Esophagus squamous epithelium (tissue), 5 donors: ENCODE measurements around the gene LRRC8C. TPM values are rescaled to one million over a fixed set of nuclear protein-coding genes. Genes with fewer than 3 reads are reported as not detected.

Experiments
- DNase-seq: peaks from one replicate; lab custom pipeline; 2025; lab: John Stamatoyannopoulos, UW
- H3K27ac ChIP-seq, 4 donors: fragments of 200-600 bp; sonication (generic); one replicate each; pipeline ENCODE4 v1.5.1; 2016 to 2019; ENCODE audit warnings: mild to moderate bottlenecking in 1 of 4
- H3K27me3 ChIP-seq, 4 donors: fragments of 200-600 bp; sonication (generic); 1 replicate in 3 of 4; 2 replicates in 1 of 4; pipeline versions ENCODE4 v1.5.1 to v1.6.0; 2017 to 2021; ENCODE audit warnings: antibody characterized with exemption in 1 of 4
- H3K36me3 ChIP-seq, 3 donors: fragments of 200-600 bp; sonication (generic); one replicate each; pipeline ENCODE4 v1.5.1; 2016 to 2019
- H3K4me1 ChIP-seq, 3 donors: fragments of 200-600 bp; sonication (generic); one replicate each; pipeline ENCODE4 v1.5.1; 2017 to 2019
- H3K4me3 ChIP-seq, 4 donors: fragments of 200-600 bp; sonication (generic); 1 replicate in 3 of 4; 2 replicates in 1 of 4; pipeline ENCODE4 v1.5.1; 2016 to 2019; ENCODE audit warnings: mild to moderate bottlenecking in 2 of 4, moderate library complexity in 1 of 4
- H3K9me3 ChIP-seq, 3 donors: fragments of 200-600 bp; sonication (generic); one replicate each; pipeline ENCODE4 v1.5.1; 2016 to 2019
- CTCF ChIP-seq, 6 experiments: fragments of 450-650 bp in 4 of 6; fragments of 200-600 bp in 2 of 6; sonication (generic) in 2 of 6; IDR thresholded peaks; one replicate each; pipeline ENCODE4 v1.5.1; 2016 to 2019; ENCODE audit warnings: antibody characterized with exemption in 6 of 6, mild to moderate bottlenecking in 4 of 6, moderate library complexity in 4 of 6
- POLR2A ChIP-seq, 4 donors: fragments of 450-650 bp; IDR thresholded peaks; one replicate each; pipeline ENCODE4 v1.6.1; 2017; ENCODE audit warnings: antibody characterized with exemption in 4 of 4, mild to moderate bottlenecking in 4 of 4, moderate library complexity in 3 of 4
- WGBS, 2 donors: methylation state at CpG; one replicate each; pipeline ENCODE4 v1.1.5; 2018; 5-methylcytosine and 5-hydroxymethylcytosine counted together
- intact Hi-C: fragments of 100-400 bp; cut with DNase I; formaldehyde crosslinking; loops from one replicate; pipeline ENCODE4 v1.15.0; 2022
- total RNA-seq, 4 donors: library from RNA; depleted of rRNA; stranded (reverse); fragments of >200 nt; gene quantifications; one replicate each; pipeline ENCODE4 v1.1.0, GENCODE V29; 2016
- donor health status: DM: yes; HTN: yes; CAD: no.

Gene LRRC8C
- total RNA-seq, 4 donors from 2014 or later = 1.4 to 5.0 (median 3.2) TPM

DNA sequence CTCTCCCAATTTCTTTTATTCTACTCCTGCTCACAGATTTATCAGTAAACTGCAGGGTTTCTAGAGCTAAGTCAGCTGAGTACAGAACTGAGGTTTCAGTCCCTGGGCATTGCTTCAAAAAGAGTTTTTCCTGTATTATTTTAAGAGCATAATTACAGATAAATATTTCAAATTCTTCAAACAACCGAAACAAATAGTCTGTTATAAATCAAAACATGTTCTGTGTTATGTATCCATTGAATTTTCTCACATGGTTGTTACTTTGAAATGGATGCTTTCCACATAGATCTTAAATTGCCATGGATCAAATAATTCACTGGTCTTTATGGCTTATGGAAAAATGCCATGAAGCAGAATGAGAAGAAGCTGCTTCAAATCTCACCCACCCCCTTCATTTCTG is 64.5 kb downstream of the LRRC8C start:
- H3K36me3 ChIP-seq = no peaks in the 10 kb centered on the region
- 65 to 71% methylated on average over 1 of the region's 1 CpG for WGBS, 2 donors
- no peak for DNase-seq
- TF ChIP-seq CTCF (IDR thresholded peaks at IDR 0.05) (no peak), POLR2A (IDR thresholded peaks at IDR 0.05) (no peak)
- no peak overlapping the region for H3K4me3 ChIP-seq
- H3K4me1 ChIP-seq = peaks cover 0 to 35% (median 4%) of the 10 kb centered on the region in 3 donors
- no peak overlapping the region for H3K27ac ChIP-seq
- intact Hi-C loops = no loop called here
- no peaks in the 10 kb centered on the region for H3K9me3 ChIP-seq
- no peaks in the 10 kb centered on the region for H3K27me3 ChIP-seq

- 56 to 64% methylated on average over 3 of the region's 3 CpGs for WGBS, 2 donors
Measured at GRCh38 chr1:89698020-89698560, 65.2 kb downstream of the LRRC8C start.

DNA sequence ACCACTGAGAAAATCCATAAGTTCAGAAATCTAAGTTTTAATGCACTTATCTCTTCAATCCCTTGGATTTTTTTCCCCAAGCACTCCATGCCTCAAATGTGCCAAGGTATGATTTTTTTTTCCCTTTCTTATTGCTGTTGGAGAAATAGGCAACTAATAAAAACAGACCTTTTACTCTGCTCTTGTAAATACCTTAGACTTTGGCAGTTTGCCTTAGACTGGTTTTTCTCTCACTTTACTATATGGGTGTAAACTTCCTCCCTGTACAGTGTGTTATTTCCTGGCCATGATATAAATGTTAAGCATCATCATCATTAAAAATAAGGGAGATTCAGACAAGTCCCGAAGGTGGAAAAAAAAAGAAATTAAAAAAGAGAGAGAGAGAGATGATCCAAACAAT is 65.7 kb downstream of the LRRC8C start:
- no peak overlapping the region for H3K4me3 ChIP-seq
- peaks cover 0 to 34% (median 4%) of the 10 kb centered on the region in 3 donors for H3K4me1 ChIP-seq
- H3K27me3 ChIP-seq = no peaks in the 10 kb centered on the region
- no peak overlapping the region for H3K27ac ChIP-seq
- intact Hi-C loops = no loop called here
- H3K9me3 ChIP-seq = no peaks in the 10 kb centered on the region
- 75 to 78% methylated on average over 1 of the region's 1 CpG for WGBS, 2 donors
- TF ChIP-seq CTCF (IDR thresholded peaks at IDR 0.05) (no peak), POLR2A (IDR thresholded peaks at IDR 0.05) (no peak)
- no peaks in the 10 kb centered on the region for H3K36me3 ChIP-seq
- DNase-seq = no peak

More at GRCh38 chr1:89698020-89698560, 65.2 kb downstream of the LRRC8C start:
- no peak for DNase-seq
- H3K36me3 ChIP-seq = no peaks in the 10 kb centered on the region
- H3K27ac ChIP-seq = no peak overlapping the region
- no peaks in the 10 kb centered on the region for H3K9me3 ChIP-seq
- no peaks in the 10 kb centered on the region for H3K27me3 ChIP-seq
- intact Hi-C loops = no loop called here
- no peak for TF ChIP-seq POLR2A (IDR thresholded peaks at IDR 0.05)
- no peak for TF ChIP-seq CTCF (IDR thresholded peaks at IDR 0.05)
- H3K4me3 ChIP-seq = no peak overlapping the region
- peaks cover 0 to 34% (median 4%) of the 10 kb centered on the region in 3 donors for H3K4me1 ChIP-seq

DNA sequence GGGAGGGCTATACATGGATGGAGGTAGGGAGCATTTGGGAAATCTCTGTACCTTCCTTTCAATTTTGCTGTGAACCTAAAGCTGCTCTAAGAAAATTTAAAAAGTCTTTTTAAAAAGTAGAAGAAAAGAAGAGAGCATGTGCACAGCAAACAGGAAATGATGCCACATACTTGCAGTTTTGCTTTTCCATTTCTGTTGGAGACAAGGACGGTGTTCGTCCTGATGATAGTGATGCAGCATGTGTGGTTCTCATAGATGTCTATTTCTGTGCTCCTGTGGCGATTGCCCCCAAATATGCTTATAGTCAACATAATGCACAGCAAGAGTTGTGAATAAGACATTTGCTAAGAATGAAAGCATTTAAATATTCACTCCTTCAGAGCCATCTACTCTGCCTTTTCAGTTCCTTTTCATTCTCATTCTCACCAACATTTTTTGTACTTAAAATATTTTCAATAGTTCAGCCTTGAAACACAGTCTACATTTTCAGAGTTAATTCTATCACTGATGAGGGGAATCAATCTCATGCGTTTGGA is 66.6 kb downstream of the LRRC8C start:
- no peaks in the 10 kb centered on the region for H3K9me3 ChIP-seq
- no peak overlapping the region for H3K4me3 ChIP-seq
- intact Hi-C loops = no loop called here
- no peak for DNase-seq
- no peak for TF ChIP-seq CTCF (IDR thresholded peaks at IDR 0.05)
- no peak for TF ChIP-seq POLR2A (IDR thresholded peaks at IDR 0.05)
- no peak overlapping the region for H3K27ac ChIP-seq
- H3K27me3 ChIP-seq = no peaks in the 10 kb centered on the region
- WGBS, 2 donors = 77 to 79% methylated on average over 4 of the region's 4 CpGs
- H3K4me1 ChIP-seq = peaks cover 0 to 25% (median 4%) of the 10 kb centered on the region in 3 donors
- no peaks in the 10 kb centered on the region for H3K36me3 ChIP-seq

DNA sequence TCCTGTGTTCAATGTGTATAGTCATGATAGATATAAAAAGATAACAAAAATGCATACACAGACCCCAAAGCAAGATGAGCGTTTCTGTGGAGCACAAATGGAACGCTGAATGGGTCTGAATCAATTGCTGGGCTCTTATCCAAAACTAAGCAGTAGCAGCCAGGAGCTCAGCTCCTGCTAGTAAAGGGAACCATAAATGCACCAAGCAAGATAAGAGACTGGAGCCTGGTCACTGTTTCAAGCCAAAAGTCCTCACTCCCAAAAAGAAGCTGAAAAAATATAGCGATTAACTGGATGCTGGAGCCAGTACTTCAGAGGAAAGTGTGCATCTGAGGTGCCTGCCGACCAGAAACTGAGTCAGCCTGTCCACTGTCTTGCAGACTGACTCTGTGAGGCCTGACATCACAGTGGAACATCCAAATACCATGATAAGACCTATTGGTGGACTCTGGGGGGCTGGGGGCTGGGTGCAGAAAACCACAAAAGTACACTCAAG is 68.9 kb downstream of the LRRC8C start:
- Histone ChIP-seq H3K9me3 (no peaks in the 10 kb centered on the region), H3K27me3 (no peaks in the 10 kb centered on the region), H3K36me3 (no peaks in the 10 kb centered on the region), H3K4me3 (no peak overlapping the region), H3K4me1 (peaks cover 0 to 12% (median 4%) of the 10 kb centered on the region in 3 donors), H3K27ac (no peak overlapping the region)
- 74 to 80% methylated on average over 4 of the region's 4 CpGs for WGBS, 2 donors
- DNase-seq = no peak
- no peak for TF ChIP-seq CTCF (IDR thresholded peaks at IDR 0.05)
- TF ChIP-seq POLR2A (IDR thresholded peaks at IDR 0.05) = no peak
- intact Hi-C loops = no loop called here
